LNCAP (cell line): Measurements from ENCODE around the gene EAPP.

Experiments
- CTCF ChIP-seq: fragments of 450-650 bp; IDR thresholded peaks from 2 replicates; pipeline ENCODE4 v1.5.1; 2017; ENCODE audit warnings: mild to moderate bottlenecking

Gene EAPP

GRCh38 chr14:34522496-34522895 is 17.0 kb downstream of the EAPP start:
- no peak for TF ChIP-seq CTCF

- no peak for TF ChIP-seq CTCF
Measured at GRCh38 chr14:34507884-34508283, 31.6 kb downstream of the EAPP start.

- no peak for TF ChIP-seq CTCF
Measured at GRCh38 chr14:34507459-34507858, 32.0 kb downstream of the EAPP start.

- TF ChIP-seq CTCF, result no peak
Measured at GRCh38 chr14:34502545-34503225, 36.8 kb downstream of the EAPP start.

GRCh38 chr14:34502001-34502400 is 37.5 kb downstream of the EAPP start:
- no peak for TF ChIP-seq CTCF

- TF ChIP-seq CTCF, result no peak
Measured at GRCh38 chr14:34501004-34501580, 38.4 kb downstream of the EAPP start.

GRCh38 chr14:34498684-34499412 is 40.7 kb downstream of the EAPP start:
- TF ChIP-seq CTCF, result peak; percentile 82
